Skin epidermis (tissue), 12 donors: ENCODE results near the gene SLC5A11.
"Not testable (repeated sequence)": the region's sequence is repeated elsewhere in the genome, so short reads cannot be mapped to it uniquely, and the experiment has no call there.

Experiments used
- H3K27ac ChIP-seq, 21 experiments: fragments of 200-600 bp; sonication (generic) in 11 of 21; one replicate each; pipeline ENCODE4 v1.5.0; 2020; ENCODE audit warnings: mild to moderate bottlenecking in 3 of 21, inconsistent platforms in 2 of 21, moderate library complexity in 2 of 21
- H3K4me3 ChIP-seq, 7 experiments: fragments of 200-600 bp; sonication (generic) in 2 of 7; one replicate each; pipeline ENCODE4 v1.5.0; 2020; ENCODE audit warnings: inconsistent platforms in 2 of 7, mild to moderate bottlenecking in 2 of 7, moderate library complexity in 1 of 7

SLC5A11 gene

GRCh38 chr16:24845726-24846547 lies at the start of gene SLC5A11:
Gene SLC5A11 (plus strand): TSS chr16:24845963. CDS start chr16:24858644, 12,681 bp downstream.
- H3K4me3 ChIP-seq: no peak within 1 kb of the TSS
- H3K27ac ChIP-seq: no peak within 1 kb of the TSS

GRCh38 chr16:24800586-24800985 lies 45.2 kb upstream of the SLC5A11 start:
- no peak overlapping the region for H3K4me3 ChIP-seq
- no peak overlapping the region for H3K27ac ChIP-seq

GRCh38 chr16:24801761-24802302 lies 43.9 kb upstream of the SLC5A11 start:
- H3K27ac ChIP-seq: no peak overlapping the region
- no peak overlapping the region for H3K4me3 ChIP-seq

- Histone ChIP-seq H3K4me3 (no peak overlapping the region), H3K27ac (no peak overlapping the region)
Observed at GRCh38 chr16:24805484-24805883, 40.3 kb upstream of the SLC5A11 start.

- no peak overlapping the region for H3K4me3 ChIP-seq
- no peak overlapping the region for H3K27ac ChIP-seq
Observed at GRCh38 chr16:24807301-24807700, 38.5 kb upstream of the SLC5A11 start.

- H3K4me3 ChIP-seq: no peak overlapping the region
- H3K27ac ChIP-seq: no peak overlapping the region
Observed at GRCh38 chr16:24810951-24811843, 34.6 kb upstream of the SLC5A11 start.

GRCh38 chr16:24812813-24813212 lies 33.0 kb upstream of the SLC5A11 start:
- not testable (repeated sequence) for H3K27ac ChIP-seq, H3K4me3 ChIP-seq

GRCh38 chr16:24815021-24815420 lies 30.7 kb upstream of the SLC5A11 start:
- Histone ChIP-seq H3K27ac (no peak overlapping the region), H3K4me3 (no peak overlapping the region)

- Histone ChIP-seq H3K4me3 (no peak overlapping the region), H3K27ac (no peak overlapping the region)
Observed at GRCh38 chr16:24816688-24817087, 29.1 kb upstream of the SLC5A11 start.

GRCh38 chr16:24819462-24820040 lies 26.2 kb upstream of the SLC5A11 start:
- Histone ChIP-seq H3K4me3 (no peak overlapping the region), H3K27ac (no peak overlapping the region)

GRCh38 chr16:24820522-24820921 lies 25.2 kb upstream of the SLC5A11 start:
- H3K27ac ChIP-seq: no peak overlapping the region
- H3K4me3 ChIP-seq: no peak overlapping the region

GRCh38 chr16:24821129-24821528 lies 24.6 kb upstream of the SLC5A11 start:
- no peak overlapping the region for H3K27ac ChIP-seq
- no peak overlapping the region for H3K4me3 ChIP-seq

GRCh38 chr16:24822542-24822941 lies 23.2 kb upstream of the SLC5A11 start:
- H3K27ac ChIP-seq: no peak overlapping the region
- no peak overlapping the region for H3K4me3 ChIP-seq

GRCh38 chr16:24822974-24823373 lies 22.8 kb upstream of the SLC5A11 start:
- Histone ChIP-seq H3K4me3 (no peak overlapping the region), H3K27ac (no peak overlapping the region)

GRCh38 chr16:24825696-24826095 lies 20.1 kb upstream of the SLC5A11 start:
- Histone ChIP-seq H3K4me3 (no peak overlapping the region), H3K27ac (no peak overlapping the region)

GRCh38 chr16:24826096-24826690 lies 19.6 kb upstream of the SLC5A11 start:
- Histone ChIP-seq H3K4me3 (no peak overlapping the region), H3K27ac (no peak overlapping the region)

GRCh38 chr16:24826817-24827566 lies 18.8 kb upstream of the SLC5A11 start:
- no peak overlapping the region for H3K27ac ChIP-seq
- no peak overlapping the region for H3K4me3 ChIP-seq

GRCh38 chr16:24829153-24829552 lies 16.6 kb upstream of the SLC5A11 start:
- no peak overlapping the region for H3K4me3 ChIP-seq
- no peak overlapping the region for H3K27ac ChIP-seq

- Histone ChIP-seq H3K4me3 (no peak overlapping the region), H3K27ac (no peak overlapping the region)
Observed at GRCh38 chr16:24833352-24833751, 12.4 kb upstream of the SLC5A11 start.
